ENCODE data around the gene AQP4. TPM values are rescaled to one million over a fixed set of nuclear protein-coding genes. Genes with fewer than 3 reads are reported as not detected.

The AQP4 gene
- total RNA-seq, 1 experiment from 2014 or later: not detected

DNA sequence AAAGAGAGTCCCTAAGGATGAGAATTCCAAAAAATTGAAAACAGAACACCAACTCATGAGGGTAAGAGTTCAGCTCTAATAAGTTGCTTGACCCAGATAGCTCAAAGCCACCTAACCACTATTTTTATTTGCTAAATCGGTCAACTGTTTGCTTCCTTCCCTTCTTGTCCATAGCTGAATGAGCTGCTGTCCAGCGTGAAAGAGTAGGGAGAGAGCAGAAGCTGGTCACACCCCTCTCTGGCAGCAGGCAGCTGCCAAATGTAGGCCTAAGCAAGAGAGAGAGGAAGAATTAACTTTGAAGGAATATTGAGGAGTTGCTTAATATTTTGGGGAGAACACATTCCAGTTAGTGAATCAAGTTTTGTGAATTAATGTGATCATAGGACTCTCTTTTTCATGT is 25.9 kb downstream of the AQP4 start:
- TF ChIP-seq, protein P1, sequence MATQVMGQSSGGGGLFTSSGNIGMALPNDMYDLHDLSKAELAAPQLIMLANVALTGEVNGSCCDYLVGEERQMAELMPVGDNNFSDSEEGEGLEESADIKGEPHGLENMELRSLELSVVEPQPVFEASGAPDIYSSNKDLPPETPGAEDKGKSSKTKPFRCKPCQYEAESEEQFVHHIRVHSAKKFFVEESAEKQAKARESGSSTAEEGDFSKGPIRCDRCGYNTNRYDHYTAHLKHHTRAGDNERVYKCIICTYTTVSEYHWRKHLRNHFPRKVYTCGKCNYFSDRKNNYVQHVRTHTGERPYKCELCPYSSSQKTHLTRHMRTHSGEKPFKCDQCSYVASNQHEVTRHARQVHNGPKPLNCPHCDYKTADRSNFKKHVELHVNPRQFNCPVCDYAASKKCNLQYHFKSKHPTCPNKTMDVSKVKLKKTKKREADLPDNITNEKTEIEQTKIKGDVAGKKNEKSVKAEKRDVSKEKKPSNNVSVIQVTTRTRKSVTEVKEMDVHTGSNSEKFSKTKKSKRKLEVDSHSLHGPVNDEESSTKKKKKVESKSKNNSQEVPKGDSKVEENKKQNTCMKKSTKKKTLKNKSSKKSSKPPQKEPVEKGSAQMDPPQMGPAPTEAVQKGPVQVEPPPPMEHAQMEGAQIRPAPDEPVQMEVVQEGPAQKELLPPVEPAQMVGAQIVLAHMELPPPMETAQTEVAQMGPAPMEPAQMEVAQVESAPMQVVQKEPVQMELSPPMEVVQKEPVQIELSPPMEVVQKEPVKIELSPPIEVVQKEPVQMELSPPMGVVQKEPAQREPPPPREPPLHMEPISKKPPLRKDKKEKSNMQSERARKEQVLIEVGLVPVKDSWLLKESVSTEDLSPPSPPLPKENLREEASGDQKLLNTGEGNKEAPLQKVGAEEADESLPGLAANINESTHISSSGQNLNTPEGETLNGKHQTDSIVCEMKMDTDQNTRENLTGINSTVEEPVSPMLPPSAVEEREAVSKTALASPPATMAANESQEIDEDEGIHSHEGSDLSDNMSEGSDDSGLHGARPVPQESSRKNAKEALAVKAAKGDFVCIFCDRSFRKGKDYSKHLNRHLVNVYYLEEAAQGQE (IDR thresholded peaks at IDR 0.05; ENCODE audit: insufficient read depth in 1 of 2, low read depth in 2 of 2, low read length in 1 of 2): no peak
- TF ChIP-seq TCF7L2 (IDR thresholded peaks at IDR 0.05; ENCODE audit: low read depth, low read length): no peak
- TF ChIP-seq POLR2AphosphoS5 (IDR thresholded peaks at IDR 0.05; ENCODE audit: low read depth, low read length): no peak
- TF ChIP-seq, protein P2, sequence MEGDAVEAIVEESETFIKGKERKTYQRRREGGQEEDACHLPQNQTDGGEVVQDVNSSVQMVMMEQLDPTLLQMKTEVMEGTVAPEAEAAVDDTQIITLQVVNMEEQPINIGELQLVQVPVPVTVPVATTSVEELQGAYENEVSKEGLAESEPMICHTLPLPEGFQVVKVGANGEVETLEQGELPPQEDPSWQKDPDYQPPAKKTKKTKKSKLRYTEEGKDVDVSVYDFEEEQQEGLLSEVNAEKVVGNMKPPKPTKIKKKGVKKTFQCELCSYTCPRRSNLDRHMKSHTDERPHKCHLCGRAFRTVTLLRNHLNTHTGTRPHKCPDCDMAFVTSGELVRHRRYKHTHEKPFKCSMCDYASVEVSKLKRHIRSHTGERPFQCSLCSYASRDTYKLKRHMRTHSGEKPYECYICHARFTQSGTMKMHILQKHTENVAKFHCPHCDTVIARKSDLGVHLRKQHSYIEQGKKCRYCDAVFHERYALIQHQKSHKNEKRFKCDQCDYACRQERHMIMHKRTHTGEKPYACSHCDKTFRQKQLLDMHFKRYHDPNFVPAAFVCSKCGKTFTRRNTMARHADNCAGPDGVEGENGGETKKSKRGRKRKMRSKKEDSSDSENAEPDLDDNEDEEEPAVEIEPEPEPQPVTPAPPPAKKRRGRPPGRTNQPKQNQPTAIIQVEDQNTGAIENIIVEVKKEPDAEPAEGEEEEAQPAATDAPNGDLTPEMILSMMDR (IDR thresholded peaks at IDR 0.05): no peak
- TF ChIP-seq SIN3A (IDR thresholded peaks at IDR 0.05; ENCODE audit: borderline replicate concordance, insufficient read depth, low read depth, low read length): no peak
- CTCF ChIA-PET: interaction anchor here (0.7 kb wide), 1 partner anchor 1024 kb away, joined by 3 read pairs; no protein-coding TSS in a partner anchor
- DNase-seq (ENCODE audit: low read depth, low spot score) (no peak), ATAC-seq (no peak)
- Histone ChIP-seq H3K27ac (ENCODE audit: low read length) (no peak overlapping the region), H3K27me3 (ENCODE audit: control insufficient read depth, insufficient read depth, low read length) (0 out of 2 replicates have a peak, but pooled peaks cover 2% of the 10 kb centered on the region), H3K4me3 (ENCODE audit: low read depth in 2 of 2, low read length in 2 of 2) (no peak overlapping the region), H3K9me3 (ENCODE audit: control insufficient read depth, insufficient read depth, low read depth, low read length) (no peaks in the 10 kb centered on the region), H3K4me1 (ENCODE audit: control insufficient read depth, insufficient read depth, low read length) (no peaks in the 10 kb centered on the region), H3K36me3 (ENCODE audit: control insufficient read depth, insufficient read depth, low read length) (no peaks in the 10 kb centered on the region)
- POLR2A ChIA-PET: no interaction called here
- in situ Hi-C loops (cut with HindIII; ENCODE audit: low pct_unique_long_range_greater_than_20kb, low sequenced_read_pairs): no loop called here
- intact Hi-C loops (cut with micrococcal nuclease; ENCODE audit: unreplicated experiment): no loop called here
- no TSS peak for BruUV-seq (replicated peaks)

DNA sequence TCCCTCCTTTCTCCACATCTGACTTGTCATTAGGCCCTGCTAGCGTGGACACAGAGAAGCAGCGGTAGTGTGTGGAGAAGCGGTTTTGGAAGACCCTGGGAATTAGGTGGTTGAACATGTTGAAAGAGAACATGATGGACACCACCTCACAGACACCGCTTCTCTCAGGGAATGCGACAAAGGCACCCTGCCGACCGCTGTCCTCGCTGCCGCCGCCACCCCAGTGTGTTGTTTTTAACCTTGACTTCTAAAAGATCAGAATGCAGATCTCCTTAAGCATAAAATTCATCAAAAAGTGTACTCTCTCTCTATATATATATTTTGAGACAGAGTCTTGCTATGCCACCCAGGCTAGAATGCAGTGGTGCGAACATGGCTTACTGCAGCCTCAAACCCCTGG is 33.2 kb downstream of the AQP4 start:
- no peak for DNase-seq (ENCODE audit: low read depth, low spot score)
- TF ChIP-seq, protein P2 (IDR thresholded peaks at IDR 0.05): no peak
- TF ChIP-seq POLR2AphosphoS5 (IDR thresholded peaks at IDR 0.05; ENCODE audit: low read depth, low read length) (no peak), SIN3A (IDR thresholded peaks at IDR 0.05; ENCODE audit: borderline replicate concordance, insufficient read depth, low read depth, low read length) (no peak), TCF7L2 (IDR thresholded peaks at IDR 0.05; ENCODE audit: low read depth, low read length) (no peak)
- TF ChIP-seq, protein P1 (IDR thresholded peaks at IDR 0.05; ENCODE audit: insufficient read depth in 1 of 2, low read depth in 2 of 2, low read length in 1 of 2): no peak
- no peak for ATAC-seq
- Histone ChIP-seq H3K4me1 (ENCODE audit: control insufficient read depth, insufficient read depth, low read length) (no peaks in the 10 kb centered on the region), H3K9me3 (ENCODE audit: control insufficient read depth, insufficient read depth, low read depth, low read length) (no peaks in the 10 kb centered on the region), H3K27me3 (ENCODE audit: control insufficient read depth, insufficient read depth, low read length) (no peaks in the 10 kb centered on the region), H3K27ac (ENCODE audit: low read length) (no peak overlapping the region), H3K36me3 (ENCODE audit: control insufficient read depth, insufficient read depth, low read length) (no peaks in the 10 kb centered on the region), H3K4me3 (ENCODE audit: low read depth in 2 of 2, low read length in 2 of 2) (no peak overlapping the region)
- ChIA-PET CTCF (no interaction called here), POLR2A (no interaction called here)
- BruUV-seq (replicated peaks): no TSS peak
- in situ Hi-C loops (cut with HindIII; ENCODE audit: low pct_unique_long_range_greater_than_20kb, low sequenced_read_pairs): no loop called here
- intact Hi-C loops (cut with micrococcal nuclease; ENCODE audit: unreplicated experiment): no loop called here

Data from Panc1 (cell line).